ENCODE measurements around the gene TMEM187.
A peak's percentile ranks its signal among the peaks of the same experiment; 100 is the strongest.

Gene TMEM187

GRCh38 chrX:154022108-154022507, 49.6 kb downstream of the TMEM187 start:
- peaks cover 3% of the 10 kb centered on the region for H3K36me3 Mint-ChIP-seq (ENCODE audit: low read depth)
- TF ChIP-seq CTCF (IDR thresholded peaks at IDR 0.05; ENCODE audit: unreplicated experiment in 3 of 3), result no peak
- peak overlapping the region; percentile 33 to 79 (median 61) for H3K27ac Mint-ChIP-seq
- H3K9me3 Mint-ChIP-seq, result peaks cover 8% of the 10 kb centered on the region
- peaks cover 19% of the 10 kb centered on the region for H3K4me1 Mint-ChIP-seq
- peak overlapping the region in 2 of 3 experiments; percentile 43 to 53 for H3K4me3 Mint-ChIP-seq
- H3K27me3 Mint-ChIP-seq (ENCODE audit: low read depth), result no peaks in the 10 kb centered on the region

DNA sequence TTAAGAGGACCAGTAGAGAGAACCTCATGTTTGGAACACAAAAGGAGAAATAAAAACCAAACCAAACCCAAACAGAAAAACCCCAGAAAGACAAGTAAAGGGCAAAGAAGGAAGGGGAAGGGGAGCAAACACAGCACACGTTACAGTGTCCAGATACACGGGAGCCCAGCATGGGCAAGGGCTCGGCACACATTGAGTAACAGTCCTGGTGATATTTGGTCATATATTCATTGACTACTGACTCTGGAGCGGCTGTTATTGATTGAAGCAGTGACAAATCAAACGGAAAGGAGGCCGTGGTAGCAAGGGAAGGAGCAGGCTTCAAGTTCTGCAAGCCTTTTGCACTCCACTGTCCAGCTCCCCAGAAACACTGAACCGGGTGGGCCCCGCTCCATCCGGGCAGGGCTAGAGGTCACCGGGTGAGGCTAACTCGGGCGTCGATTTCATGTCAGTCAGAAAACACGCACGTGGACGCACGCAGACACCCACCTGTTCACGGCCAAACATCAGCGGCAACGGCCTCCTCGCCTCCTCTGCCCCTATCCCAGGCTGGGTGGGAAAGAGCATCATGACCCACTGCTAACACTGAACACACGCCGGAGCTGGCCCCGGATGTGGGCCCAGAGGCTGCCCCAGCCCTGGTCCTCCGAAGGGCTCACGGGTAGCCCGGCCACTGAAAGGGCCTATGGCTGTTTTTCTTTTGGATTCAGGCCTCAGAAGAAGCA, 50.9 kb downstream of the TMEM187 start:
- Mint-ChIP-seq H3K27ac (peak overlapping the region; percentile 61 to 80 (median 79)), H3K4me1 (peaks cover 19% of the 10 kb centered on the region), H3K4me3 (peak overlapping the region; percentile 4 to 16 (median 10)), H3K36me3 (ENCODE audit: low read depth) (peaks cover 12% of the 10 kb centered on the region), H3K9me3 (peaks cover 8% of the 10 kb centered on the region), H3K27me3 (ENCODE audit: low read depth) (no peaks in the 10 kb centered on the region)
- no peak for TF ChIP-seq CTCF (IDR thresholded peaks at IDR 0.05; ENCODE audit: unreplicated experiment in 3 of 3)

- peaks cover 17% of the 10 kb centered on the region for H3K36me3 Mint-ChIP-seq (ENCODE audit: low read depth)
- H3K9me3 Mint-ChIP-seq, result peaks cover 8% of the 10 kb centered on the region
- TF ChIP-seq CTCF (IDR thresholded peaks at IDR 0.05; ENCODE audit: unreplicated experiment in 3 of 3), result no peak
- no peak overlapping the region for H3K4me3 Mint-ChIP-seq
- no peak overlapping the region for H3K27ac Mint-ChIP-seq
- peaks cover 19% of the 10 kb centered on the region for H3K4me1 Mint-ChIP-seq
- no peaks in the 10 kb centered on the region for H3K27me3 Mint-ChIP-seq (ENCODE audit: low read depth)
These were observed 51.7 kb downstream of the TMEM187 start for GRCh38 chrX:154024271-154024670.

- Mint-ChIP-seq H3K36me3 (ENCODE audit: low read depth) (peaks cover 23% of the 10 kb centered on the region), H3K4me3 (no peak overlapping the region), H3K27me3 (ENCODE audit: low read depth) (no peaks in the 10 kb centered on the region), H3K27ac (peak overlapping the region in 2 of 3 experiments; percentile 79 to 86), H3K4me1 (peaks cover 19% of the 10 kb centered on the region), H3K9me3 (peaks cover 8% of the 10 kb centered on the region)
- no peak for TF ChIP-seq CTCF (IDR thresholded peaks at IDR 0.05; ENCODE audit: unreplicated experiment in 3 of 3)
These were observed 52.7 kb downstream of the TMEM187 start for GRCh38 chrX:154025230-154025629.

GRCh38 chrX:154026136-154027021, 53.8 kb downstream of the TMEM187 start:
- H3K9me3 Mint-ChIP-seq, result peaks cover 4% of the 10 kb centered on the region
- H3K36me3 Mint-ChIP-seq (ENCODE audit: low read depth), result peaks cover 27% of the 10 kb centered on the region
- no peak for TF ChIP-seq CTCF (IDR thresholded peaks at IDR 0.05; ENCODE audit: unreplicated experiment in 3 of 3)
- H3K4me1 Mint-ChIP-seq, result peaks cover 19% of the 10 kb centered on the region
- H3K4me3 Mint-ChIP-seq, result no peak overlapping the region
- peak overlapping the region in 2 of 3 experiments; percentile 79 to 86 for H3K27ac Mint-ChIP-seq
- H3K27me3 Mint-ChIP-seq (ENCODE audit: low read depth), result no peaks in the 10 kb centered on the region
